Neural cell (in vitro differentiated cells): Measurements from ENCODE around the gene AP3B1.

Source experiments
- CTCF ChIP-seq: fragments of 450-650 bp; IDR thresholded peaks from 2 replicates; pipeline ENCODE4 v1.5.1; 2014; ENCODE audit warnings: antibody characterized with exemption, mild to moderate bottlenecking, moderate library complexity; ENCODE audit not compliant: poor library complexity, severe bottlenecking
- EP300 ChIP-seq: fragments of 450-650 bp; conservative IDR thresholded peaks from 2 replicates; pipeline ENCODE4 v1.6.1; 2014; ENCODE audit warnings: antibody characterized with exemption, mild to moderate bottlenecking, moderate library complexity; ENCODE audit not compliant: poor library complexity, severe bottlenecking
- EZH2 ChIP-seq: fragments of 200-600, 300-800 bp; shearing (Covaris generic), sonication (generic); IDR thresholded peaks from 2 replicates; pipeline ENCODE4 v1.6.1; 2014; ENCODE audit warnings: antibody characterized with exemption, low read length, borderline replicate concordance, mild to moderate bottlenecking; ENCODE audit not compliant: insufficient read depth, poor library complexity, severe bottlenecking
- POLR2AphosphoS5 ChIP-seq: IDR thresholded peaks from 2 replicates; pipeline ENCODE4 v1.6.1; 2012
- REST ChIP-seq: IDR thresholded peaks from 2 replicates; pipeline ENCODE4 v1.6.1; 2012; ENCODE audit warnings: borderline replicate concordance

GRCh38 chr5:78064941-78065472, 229.5 kb downstream of the AP3B1 start:
- no peak for TF ChIP-seq REST
- TF ChIP-seq EZH2: no peak
- no peak for TF ChIP-seq POLR2AphosphoS5
- TF ChIP-seq CTCF: no peak
- TF ChIP-seq EP300: no peak
